ENCODE results near the gene MGLL.

- TF ChIP-seq EZH2phosphoT487 (IDR thresholded peaks at IDR 0.05; ENCODE audit: low read depth) (no peak), CTCF (IDR thresholded peaks at IDR 0.05; ENCODE audit: low read depth, low read length) (no peak)
These were observed 50.0 kb downstream of the MGLL start for GRCh38 chr3:127772273-127772672.

Measured in OCI-LY3 (cell line).